IPS-18c (cell line): ENCODE data around the gene CACNA2D1.

ENCODE experiments used
- H3K4me3 ChIP-seq: 2 replicates; pipeline ENCODE4 v1.7.0; 2013; ENCODE audit warnings: low read depth, mild to moderate bottlenecking, low read length, moderate library complexity; ENCODE audit not compliant: insufficient read depth
- H3K9me3 ChIP-seq: one replicate; pipeline ENCODE4 v1.6.1; 2013; ENCODE audit warnings: mild to moderate bottlenecking, low read length, moderate library complexity; ENCODE audit not compliant: control insufficient read depth, insufficient read depth

Gene CACNA2D1

DNA sequence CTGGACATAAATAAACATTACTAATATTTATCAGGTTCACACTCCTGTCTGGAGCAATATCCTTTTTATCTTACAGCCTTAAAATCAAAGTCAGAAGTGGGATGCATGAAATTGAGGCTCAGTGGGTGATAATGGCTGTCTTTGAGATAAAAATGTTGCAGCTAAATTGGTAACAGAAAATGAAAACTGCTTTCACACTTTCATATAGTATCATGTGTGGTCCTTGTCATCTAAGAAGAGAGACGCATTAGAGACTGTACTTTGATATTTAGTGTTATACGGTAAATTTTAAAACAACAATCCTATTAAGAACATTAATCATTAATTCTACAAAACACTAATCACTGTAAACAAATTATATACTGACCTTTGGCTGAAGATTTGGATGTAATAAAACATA, 438.5 kb downstream of the CACNA2D1 start:
- Histone ChIP-seq H3K4me3 (no peak overlapping the region), H3K9me3 (no peaks in the 10 kb centered on the region)

DNA sequence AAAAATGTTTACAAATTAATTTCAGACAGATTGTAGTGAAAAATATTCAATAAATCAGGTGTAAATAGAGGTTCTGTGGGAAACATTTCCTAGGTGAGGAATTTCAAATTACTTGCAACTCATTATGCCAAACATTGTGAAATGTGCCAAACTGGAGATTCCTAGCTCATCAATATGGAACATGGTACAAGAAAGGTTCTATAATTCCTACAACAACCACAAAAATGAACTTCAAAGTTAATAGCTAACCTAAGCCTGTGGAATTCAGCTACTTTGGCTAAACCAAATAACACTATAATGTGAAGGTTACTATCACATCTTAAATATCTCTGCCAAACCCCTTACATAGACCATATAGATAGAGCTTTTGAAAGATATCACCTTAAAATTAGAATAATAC, 450.4 kb downstream of the CACNA2D1 start:
- Histone ChIP-seq H3K9me3 (no peaks in the 10 kb centered on the region), H3K4me3 (no peak overlapping the region)

DNA sequence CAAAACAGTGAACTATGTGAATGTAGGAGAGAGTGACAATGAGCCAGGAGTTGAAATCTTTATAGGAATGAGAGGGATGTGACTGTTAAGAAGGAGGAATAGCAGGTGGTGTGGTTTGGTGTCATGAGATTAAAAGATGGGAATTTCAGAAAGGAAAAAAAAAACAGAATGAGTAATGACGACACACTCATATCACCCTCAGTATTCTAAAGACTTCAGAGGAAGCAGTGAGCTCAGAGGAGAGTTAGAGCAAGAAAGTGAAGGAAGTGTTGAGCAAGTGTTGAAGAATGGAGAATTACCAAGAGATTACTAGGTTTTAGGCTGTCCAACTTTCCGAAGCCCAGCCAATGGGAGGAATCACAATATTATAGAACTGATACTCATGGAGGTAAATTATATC, 453.2 kb downstream of the CACNA2D1 start:
- no peak overlapping the region for H3K4me3 ChIP-seq
- no peaks in the 10 kb centered on the region for H3K9me3 ChIP-seq

DNA sequence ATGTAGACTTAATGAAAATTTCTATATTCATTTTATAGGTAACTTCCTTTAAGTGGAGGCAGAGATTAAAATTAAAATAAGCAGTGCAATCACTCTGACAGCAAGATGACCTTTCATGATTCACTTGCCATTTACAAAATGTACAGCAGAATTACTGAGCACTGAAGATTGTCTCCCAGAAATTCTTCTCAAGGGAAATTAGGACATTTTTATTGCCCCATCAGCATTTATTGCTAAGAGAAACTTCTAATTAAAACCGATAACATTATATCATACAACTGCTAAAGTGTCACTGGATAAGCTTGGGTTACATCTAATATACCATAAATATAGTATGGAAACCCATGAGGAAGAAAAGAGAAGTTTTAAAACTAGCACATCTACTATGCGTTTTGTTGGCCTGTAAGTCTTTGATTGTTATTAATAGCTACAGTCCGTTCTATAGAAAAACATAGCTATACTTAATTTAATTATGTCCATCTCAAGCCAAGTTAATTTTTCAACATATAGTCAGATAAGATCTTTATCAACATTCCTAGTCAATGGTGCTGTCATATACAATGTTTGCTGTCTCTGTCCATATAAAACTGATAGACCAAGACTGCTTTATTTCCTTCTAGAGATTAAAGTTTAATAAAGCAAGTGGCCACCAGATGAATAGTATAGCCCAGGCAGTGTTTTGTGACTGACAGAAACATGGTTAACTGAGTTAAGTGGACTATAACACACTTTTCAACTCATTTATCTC, 456.7 kb downstream of the CACNA2D1 start:
- H3K9me3 ChIP-seq: no peaks in the 10 kb centered on the region

DNA sequence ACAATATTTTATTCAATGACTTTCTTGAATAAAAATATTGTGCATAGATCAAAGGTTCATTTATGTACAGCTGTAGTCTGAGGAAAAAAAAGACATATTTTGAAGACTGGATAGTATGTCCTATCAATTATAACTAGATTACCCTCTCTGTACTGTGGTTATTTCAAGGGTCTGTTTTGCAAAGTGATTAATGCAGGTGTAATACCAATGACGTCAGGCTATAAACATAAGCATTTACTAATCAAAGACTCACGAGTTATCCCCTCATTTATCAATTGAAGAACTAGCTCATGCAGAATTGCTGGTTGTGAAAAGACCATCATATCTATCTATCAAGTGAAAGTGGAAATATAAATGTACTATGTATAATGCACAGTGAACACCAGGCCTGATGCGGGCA, 460.2 kb downstream of the CACNA2D1 start:
- H3K9me3 ChIP-seq: no peaks in the 10 kb centered on the region
- no peak overlapping the region for H3K4me3 ChIP-seq

More for the DNA sequence above, 456.7 kb downstream of the CACNA2D1 start:
- no peak overlapping the region for H3K4me3 ChIP-seq

DNA sequence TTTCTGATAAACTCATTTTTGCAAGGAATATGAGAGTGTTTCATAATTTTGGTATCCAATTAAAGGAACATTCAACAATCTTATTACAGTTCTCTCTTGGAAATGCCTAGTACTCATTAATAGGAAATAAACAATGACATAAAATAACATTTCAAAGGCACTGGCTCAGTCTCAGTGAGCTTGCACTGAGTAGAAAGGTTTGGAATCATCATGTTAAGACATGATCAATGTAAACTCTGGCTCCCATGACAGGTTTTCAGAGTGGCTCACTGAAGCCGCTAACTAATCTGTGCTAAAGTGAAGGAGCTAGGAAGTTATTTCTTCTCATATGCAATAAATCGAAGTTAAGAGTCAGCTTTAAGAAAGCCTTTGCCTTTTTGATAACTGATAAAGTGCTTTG, 470.5 kb downstream of the CACNA2D1 start:
- H3K9me3 ChIP-seq: no peaks in the 10 kb centered on the region
- H3K4me3 ChIP-seq: no peak overlapping the region

DNA sequence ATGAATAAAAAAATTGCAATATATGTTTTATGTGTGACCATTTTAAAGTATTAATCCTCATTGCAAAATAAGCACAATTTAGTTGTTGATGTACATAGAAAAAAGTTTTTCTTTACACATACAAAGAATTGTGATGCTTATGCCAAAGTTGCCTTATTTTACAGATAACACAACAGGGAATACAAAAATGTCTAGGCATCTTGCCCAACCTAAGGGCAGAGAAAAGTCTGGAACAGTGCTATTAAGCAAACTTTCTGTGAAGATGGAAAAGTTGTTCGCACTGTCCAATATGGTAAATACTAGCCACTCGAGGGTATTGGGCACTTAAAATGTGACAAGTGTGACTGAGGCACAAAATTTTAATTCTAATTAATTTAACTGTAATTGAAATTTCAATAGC, 483.6 kb downstream of the CACNA2D1 start:
- no peaks in the 10 kb centered on the region for H3K9me3 ChIP-seq
- no peak overlapping the region for H3K4me3 ChIP-seq

DNA sequence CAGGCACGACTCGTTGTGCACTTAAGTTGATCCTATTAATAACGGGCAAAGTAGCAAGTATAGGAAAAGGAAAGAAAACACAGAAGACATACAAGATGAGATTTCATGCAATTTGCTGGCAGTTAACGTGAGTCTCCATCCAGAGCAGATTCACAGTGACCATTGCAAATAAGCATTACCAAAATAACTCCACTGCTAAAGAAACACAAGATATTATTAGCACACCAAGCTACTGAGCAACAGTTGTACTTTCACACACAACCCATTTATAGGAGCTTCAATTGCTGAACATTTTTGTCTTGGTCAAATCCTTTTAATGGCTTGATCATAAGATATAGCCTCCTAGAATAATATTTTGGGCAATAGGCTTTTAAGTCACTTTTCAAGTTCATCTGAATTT, 486.1 kb downstream of the CACNA2D1 start:
- Histone ChIP-seq H3K4me3 (no peak overlapping the region), H3K9me3 (no peaks in the 10 kb centered on the region)

DNA sequence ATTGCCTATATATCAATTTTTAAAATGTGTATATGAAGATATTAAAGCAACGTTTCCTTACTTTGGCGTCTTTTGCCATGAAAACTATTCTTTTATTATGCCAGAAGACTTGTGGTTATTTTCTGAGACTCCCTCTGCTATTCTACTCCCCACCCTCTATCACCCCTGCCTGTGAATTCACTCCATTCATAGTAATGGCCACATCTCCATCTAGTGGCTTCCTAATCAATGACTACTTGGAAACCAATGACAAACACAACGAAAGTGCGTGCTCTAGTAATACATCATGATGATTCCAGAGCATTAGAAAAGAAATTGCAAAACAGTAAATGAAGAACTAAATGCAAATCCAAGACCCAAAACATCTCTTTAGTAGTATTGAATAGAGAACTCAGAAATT, 487.1 kb downstream of the CACNA2D1 start:
- no peak overlapping the region for H3K4me3 ChIP-seq
- no peaks in the 10 kb centered on the region for H3K9me3 ChIP-seq

DNA sequence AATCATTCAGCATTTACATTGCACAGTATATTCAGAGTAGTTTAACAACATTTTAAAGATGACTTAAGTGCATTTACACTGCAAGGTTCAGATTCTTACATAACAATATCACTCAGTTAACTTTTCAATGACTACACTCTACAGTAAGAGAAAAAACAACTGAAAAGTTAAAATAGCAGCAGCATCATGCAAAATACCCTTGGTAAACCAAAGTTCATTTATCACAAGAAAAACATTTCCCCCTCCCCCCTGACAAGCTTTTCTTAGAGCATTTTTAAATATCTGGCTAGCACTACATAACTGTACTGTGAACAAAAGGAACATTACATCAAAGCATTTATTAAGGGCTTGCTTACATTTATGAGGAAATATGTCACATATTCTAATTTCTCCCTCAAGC, 494.3 kb downstream of the CACNA2D1 start:
- no peak overlapping the region for H3K4me3 ChIP-seq

DNA sequence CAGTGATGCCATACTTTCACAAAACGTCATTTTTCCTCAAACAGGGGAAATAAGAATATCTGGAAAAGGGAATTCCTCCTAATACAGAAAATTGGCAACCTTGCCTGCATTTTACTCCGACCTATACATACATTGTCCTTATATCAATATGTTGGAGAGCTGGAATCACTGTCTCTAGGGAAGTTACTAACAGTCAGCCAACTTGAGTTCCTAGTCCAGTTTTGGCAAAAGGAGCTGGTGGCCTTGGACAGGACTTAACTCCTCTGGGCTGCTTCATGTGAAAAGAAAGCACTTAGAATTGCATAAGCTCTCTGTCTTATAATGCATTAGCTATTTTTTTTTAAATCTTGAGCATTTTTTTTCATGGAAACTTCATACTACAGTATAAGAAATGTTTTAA, 499.5 kb downstream of the CACNA2D1 start:
- no peaks in the 10 kb centered on the region for H3K9me3 ChIP-seq
- H3K4me3 ChIP-seq: no peak overlapping the region

More for the DNA sequence above, 494.3 kb downstream of the CACNA2D1 start:
- no peaks in the 10 kb centered on the region for H3K9me3 ChIP-seq

DNA sequence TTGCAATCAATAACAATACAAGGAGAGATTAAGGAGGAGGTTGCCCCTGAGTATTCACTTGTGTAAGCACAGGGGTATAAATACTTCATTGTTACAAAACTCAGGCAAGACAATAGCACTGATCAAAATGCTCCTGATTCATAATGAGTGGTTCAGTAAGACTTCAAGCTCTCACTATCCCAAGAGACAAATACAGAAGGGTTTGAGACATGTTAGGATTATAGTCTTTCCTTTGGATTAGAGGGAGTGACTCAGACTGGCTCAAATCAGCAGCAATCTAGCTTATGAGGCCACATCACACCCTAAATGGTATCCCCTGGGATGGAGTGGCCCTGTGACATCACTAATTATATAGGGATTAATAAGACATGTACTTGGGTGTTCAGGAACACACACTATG, 506.5 kb downstream of the CACNA2D1 start:
- Histone ChIP-seq H3K4me3 (no peak overlapping the region), H3K9me3 (no peaks in the 10 kb centered on the region)

DNA sequence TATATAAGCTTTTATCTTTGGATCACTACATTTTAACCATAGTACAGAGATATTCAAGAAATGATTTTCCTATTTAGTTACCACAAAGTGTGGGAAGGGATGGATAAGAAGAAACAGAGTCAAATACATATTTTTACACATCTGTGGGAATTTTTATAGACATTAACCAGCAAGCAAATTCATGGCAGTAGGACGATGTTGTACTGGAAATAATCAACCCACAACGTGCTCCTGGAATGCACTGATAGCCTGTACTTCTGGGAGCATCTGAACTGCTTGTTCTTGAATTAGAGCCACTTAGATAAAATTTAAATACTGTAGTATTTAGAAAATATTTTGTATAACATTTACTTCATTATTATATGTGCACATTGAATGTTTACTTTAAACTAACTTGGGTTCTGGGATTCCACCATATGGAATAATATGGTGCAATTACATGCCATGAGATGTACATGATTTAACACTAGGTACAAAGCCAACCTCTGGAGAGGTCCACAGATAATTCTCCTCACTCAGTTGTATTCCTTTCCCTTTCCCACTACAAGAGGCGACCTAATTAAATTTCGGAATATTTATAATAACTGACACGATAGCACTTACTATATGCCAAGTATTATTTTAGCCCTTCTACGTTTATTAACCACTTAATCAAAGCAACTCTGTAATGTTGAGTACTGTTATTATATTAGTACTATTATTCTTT, 508.8 kb downstream of the CACNA2D1 start:
- Histone ChIP-seq H3K9me3 (no peaks in the 10 kb centered on the region), H3K4me3 (no peak overlapping the region)

DNA sequence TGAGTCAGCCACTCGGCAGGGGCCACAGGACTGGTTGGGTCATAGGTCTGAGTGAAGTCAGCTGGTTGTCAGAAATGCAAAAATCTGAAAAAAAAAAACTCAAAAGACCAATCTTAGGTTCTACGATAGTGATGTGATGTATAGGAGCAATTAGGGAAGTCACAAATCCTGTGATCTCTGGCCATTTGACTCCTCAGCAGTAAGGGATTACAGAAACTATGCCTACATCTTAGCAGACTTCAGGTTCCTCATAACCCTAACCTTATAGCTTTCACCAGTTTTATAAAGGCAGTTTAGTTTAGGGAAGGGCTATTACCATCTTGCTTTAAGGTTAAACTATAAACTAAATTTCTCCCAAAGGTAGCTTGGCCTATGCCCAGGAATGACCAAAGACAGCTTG, 510.6 kb downstream of the CACNA2D1 start:
- no peak overlapping the region for H3K4me3 ChIP-seq
- no peaks in the 10 kb centered on the region for H3K9me3 ChIP-seq

DNA sequence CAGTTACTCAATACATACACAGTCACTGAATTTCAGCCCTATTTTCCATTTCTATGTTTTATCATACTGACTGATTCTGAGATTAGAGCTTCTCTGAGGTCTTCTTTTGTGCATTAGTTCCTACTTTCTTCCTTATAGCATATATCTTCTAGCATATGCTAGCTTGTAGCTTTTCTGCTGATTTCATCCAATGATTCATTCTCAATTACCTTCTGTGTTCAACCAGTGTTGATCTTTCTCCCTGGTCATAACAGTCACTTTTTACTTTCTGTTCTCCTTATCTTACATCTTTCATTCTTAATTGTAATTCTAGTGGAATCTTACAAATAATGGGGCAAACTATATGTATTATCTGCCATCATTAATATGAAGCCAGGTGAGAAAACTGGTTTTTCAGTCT, 514.2 kb downstream of the CACNA2D1 start:
- Histone ChIP-seq H3K9me3 (no peaks in the 10 kb centered on the region), H3K4me3 (no peak overlapping the region)

DNA sequence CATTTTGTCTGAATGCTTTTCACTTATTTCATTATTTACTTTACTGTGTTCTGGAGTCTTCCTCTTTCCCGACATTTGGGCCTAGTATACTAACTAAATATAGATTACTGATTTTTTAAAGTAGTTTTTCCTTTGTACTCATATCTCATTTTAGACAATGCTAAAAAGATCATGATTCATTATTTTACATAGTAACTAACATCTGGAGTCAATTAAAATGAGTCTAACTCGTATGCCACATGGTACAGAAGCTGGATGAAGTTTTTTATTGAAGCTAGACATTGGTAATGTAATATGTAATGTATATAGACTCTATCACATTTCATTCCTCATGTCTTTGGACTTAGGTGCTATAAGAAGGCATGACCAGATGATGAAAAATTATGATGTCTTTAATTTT, 517.4 kb downstream of the CACNA2D1 start:
- H3K9me3 ChIP-seq: no peaks in the 10 kb centered on the region
- H3K4me3 ChIP-seq: no peak overlapping the region

DNA sequence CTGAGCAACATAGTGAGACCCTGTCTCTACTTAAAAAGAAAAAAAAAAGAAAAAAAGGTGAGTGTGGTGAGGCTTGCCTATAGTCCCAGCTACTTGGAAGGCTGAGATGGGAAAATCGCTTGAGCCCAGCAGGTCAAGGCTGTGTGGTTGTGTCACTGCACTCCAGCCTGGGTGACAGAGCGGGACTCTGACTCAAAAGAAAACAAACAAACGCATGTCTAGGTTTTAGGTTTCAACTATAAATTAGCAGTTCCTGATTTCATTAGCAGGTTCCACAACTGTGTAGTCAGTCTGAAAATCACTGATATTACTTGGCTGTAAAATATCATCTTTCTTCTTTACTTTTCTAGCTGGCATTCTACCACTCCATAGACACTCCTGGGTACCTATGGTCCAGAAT, 518.0 kb downstream of the CACNA2D1 start:
- Histone ChIP-seq H3K9me3 (no peaks in the 10 kb centered on the region), H3K4me3 (no peak overlapping the region)

DNA sequence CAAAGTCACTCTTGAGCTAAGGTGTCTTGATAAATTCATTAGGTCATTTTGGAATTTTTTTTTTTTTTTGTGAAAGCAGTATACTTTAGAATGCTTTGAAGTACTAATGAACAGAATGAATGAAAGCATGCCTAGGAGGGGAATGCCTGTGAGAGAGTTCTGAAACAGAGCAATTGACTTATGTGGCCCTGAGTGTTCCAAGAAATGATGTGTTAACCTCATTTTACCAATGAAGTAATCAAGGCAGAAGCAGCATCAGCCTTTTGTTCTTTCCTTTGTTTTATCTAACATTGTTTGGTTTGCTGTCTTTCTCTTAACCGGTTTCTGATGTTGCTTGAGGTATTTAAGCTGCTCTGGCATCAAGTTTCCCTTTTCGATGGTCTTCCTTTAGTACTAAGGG, 519.1 kb downstream of the CACNA2D1 start:
- Histone ChIP-seq H3K9me3 (peaks cover under 1% of the 10 kb centered on the region), H3K4me3 (no peak overlapping the region)

DNA sequence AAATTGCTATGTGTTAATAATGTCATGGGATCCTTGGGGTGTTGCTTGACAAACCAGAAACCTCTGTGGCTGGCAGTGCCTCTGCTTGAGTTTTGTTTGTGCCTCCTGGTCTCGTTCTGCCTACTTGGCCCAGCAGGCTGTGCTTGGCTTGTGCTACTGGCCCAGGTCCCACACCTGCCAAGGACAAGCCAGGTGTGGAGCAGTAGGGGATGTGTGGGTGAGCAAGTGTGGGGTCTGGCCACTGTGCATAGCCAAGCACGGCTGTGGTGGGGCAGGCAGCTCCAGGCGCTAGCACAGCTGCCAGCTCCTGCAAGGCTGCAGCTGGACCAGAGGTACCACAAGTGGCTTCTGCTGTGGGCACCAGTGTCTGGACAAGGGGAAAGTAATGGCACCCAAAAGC, 524.1 kb downstream of the CACNA2D1 start:
- Histone ChIP-seq H3K4me3 (no peak overlapping the region), H3K9me3 (peaks cover 2% of the 10 kb centered on the region)
